GM23248 (cell line): Measurements from ENCODE around the gene AGBL3. TPM values are rescaled to one million over a fixed set of nuclear protein-coding genes. Genes with fewer than 3 reads are reported as not detected.
"Not testable (repeated sequence)": the region's sequence is repeated elsewhere in the genome, so short reads cannot be mapped to it uniquely, and the experiment has no call there.

Experiments used
- DNase-seq: peaks from one replicate; pipeline ENCODE4 v3.0.0-alpha.2; 2015
- H2AFZ ChIP-seq: fragments of 200-600 bp; sonication (generic); 2 replicates; pipeline ENCODE4 v1.6.1; 2016; ENCODE audit warnings: antibody characterized with exemption
- H3F3A ChIP-seq: fragments of 200-600 bp; sonication (generic); 2 replicates; pipeline ENCODE4 v1.6.1; 2016; ENCODE audit warnings: mild to moderate bottlenecking, antibody characterized with exemption, mixed run types; ENCODE audit not compliant: insufficient read depth
- H3K27ac ChIP-seq: fragments of 200-600 bp; sonication (generic); 2 replicates; pipeline ENCODE4 v1.5.1; 2016; ENCODE audit warnings: mild to moderate bottlenecking
- H3K27me3 ChIP-seq: fragments of 200-600 bp; sonication (generic); replicated peaks from 2 replicates; pipeline ENCODE4 v1.6.1; 2016; ENCODE audit warnings: mild to moderate bottlenecking; ENCODE audit not compliant: insufficient read depth
- H3K36me3 ChIP-seq: fragments of 200-600 bp; sonication (generic); 2 replicates; pipeline ENCODE4 v1.6.1; 2016; ENCODE audit warnings: low read depth, mild to moderate bottlenecking
- H3K4me1 ChIP-seq: fragments of 200-600 bp; sonication (generic); 2 replicates; pipeline ENCODE4 v1.6.1; 2016; ENCODE audit warnings: mild to moderate bottlenecking; ENCODE audit not compliant: insufficient read depth
- H3K4me2 ChIP-seq: fragments of 200-600 bp; sonication (generic); one replicate; pipeline ENCODE4 v1.6.1; 2016; ENCODE audit warnings: mild to moderate bottlenecking; ENCODE audit not compliant: unreplicated experiment
- H3K4me3 ChIP-seq: fragments of 200-600 bp; sonication (generic); 2 replicates; pipeline ENCODE4 v1.5.1; 2016; ENCODE audit warnings: mild to moderate bottlenecking
- H3K79me2 ChIP-seq: fragments of 200-600 bp; sonication (generic); 2 replicates; pipeline ENCODE4 v1.6.1; 2016; ENCODE audit warnings: mild to moderate bottlenecking; ENCODE audit not compliant: insufficient read depth
- H3K9ac ChIP-seq: fragments of 200-600 bp; sonication (generic); 2 replicates; pipeline ENCODE4 v1.6.1; 2016; ENCODE audit warnings: mild to moderate bottlenecking
- H3K9me2 ChIP-seq: fragments of 200-600 bp; sonication (generic); 2 replicates; pipeline ENCODE4 v1.6.1; 2016; ENCODE audit warnings: mixed run types, mild to moderate bottlenecking, moderate library complexity; ENCODE audit not compliant: insufficient read depth
- H3K9me3 ChIP-seq: fragments of 200-600 bp; sonication (generic); one replicate; pipeline ENCODE4 v1.6.1; 2017; ENCODE audit warnings: low read depth
- H4K20me1 ChIP-seq: fragments of 200-600 bp; sonication (generic); 2 replicates; pipeline ENCODE4 v1.6.0; 2016; ENCODE audit not compliant: insufficient read depth
- EZH2 ChIP-seq: fragments of 200-600 bp; sonication (generic); IDR thresholded peaks from 2 replicates; pipeline ENCODE4 v1.6.1; 2018; ENCODE audit warnings: antibody characterized with exemption, mild to moderate bottlenecking; ENCODE audit not compliant: insufficient read depth, poor library complexity, severe bottlenecking
- EZH2phosphoT487 ChIP-seq: fragments of 200-600 bp; sonication (generic); IDR thresholded peaks from 2 replicates; pipeline ENCODE4 v1.6.1; 2018; ENCODE audit warnings: antibody characterized with exemption, moderate library complexity, mild to moderate bottlenecking, low read depth; ENCODE audit not compliant: insufficient read depth
- WGBS, 2 experiments: methylation state at CpG; one replicate each; pipeline ENCODE4 v1.1.6; 2015 to 2017; ENCODE audit warnings: low lambda C conversion rate in 2 of 2, low coverage in 1 of 2; ENCODE audit errors: missing lambda C conversion rate in 2 of 2; 5-methylcytosine and 5-hydroxymethylcytosine counted together
- in situ Hi-C: fragments of 300-500 bp; cut with MboI; formaldehyde crosslinking; loops from 2 replicates; pipeline ENCODE4 v1.15.0; 2020
- polyA plus RNA-seq: library from polyadenylated mRNA; unstranded; fragments of >200 nt; fragmentation: Nextera tagmentation; extraction: Ambion mirVana; gene quantifications from 2 replicates; pipeline ENCODE4 v1.2.1, GENCODE V29; 2016
- total RNA-seq: library from RNA; depleted of rRNA; stranded (reverse); fragments of >200 nt; shearing (Covaris generic); gene quantifications from 2 replicates; pipeline ENCODE4 v1.2.3, GENCODE V29; 2014

AGBL3 gene
- total and polyA plus RNA-seq, 2 experiments from 2014 or later = 1.4 to 2.4 TPM

DNA sequence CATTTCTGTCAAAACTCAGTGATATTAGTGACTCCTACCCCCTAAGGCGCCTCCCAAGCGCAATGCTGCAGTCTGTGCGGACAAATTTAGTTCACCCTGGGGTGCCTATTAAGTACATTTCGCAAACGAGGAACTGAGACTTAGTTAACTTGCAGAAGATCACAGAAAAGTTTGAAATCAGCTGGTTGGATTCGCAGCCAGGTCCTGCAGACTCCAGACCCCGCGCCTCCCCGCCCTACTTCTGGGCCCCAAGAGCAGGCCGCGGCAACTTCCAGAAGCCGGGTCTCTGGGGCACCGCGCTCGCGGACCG, 183.6 kb downstream of the AGBL3 start:
- DNase-seq = no peak
- Histone ChIP-seq H2AFZ (peak overlapping the region; percentile 95), H4K20me1 (no peaks in the 10 kb centered on the region), H3K79me2 (peaks cover 30% of the 10 kb centered on the region), H3K36me3 (peaks cover 7% of the 10 kb centered on the region; the same call in 1 of the 2 replicates), H3K4me2 (peak overlapping the region; percentile 83), H3K9ac (peak overlapping the region; percentile 84), H3K27ac (peak overlapping the region; percentile 92), H3K4me3 (peak overlapping the region; percentile 84), H3K9me2 (no peaks in the 10 kb centered on the region), H3K9me3 (no peaks in the 10 kb centered on the region), H3K4me1 (peaks cover 25% of the 10 kb centered on the region), H3K27me3 (no peaks in the 10 kb centered on the region), H3F3A (peaks cover 14% of the 10 kb centered on the region)
- in situ Hi-C loops = no loop called here
- 1 to 2% methylated on average over 17 of the region's 17 CpGs for WGBS, 2 experiments
- no peak for TF ChIP-seq EZH2
- TF ChIP-seq EZH2phosphoT487 = no peak

DNA sequence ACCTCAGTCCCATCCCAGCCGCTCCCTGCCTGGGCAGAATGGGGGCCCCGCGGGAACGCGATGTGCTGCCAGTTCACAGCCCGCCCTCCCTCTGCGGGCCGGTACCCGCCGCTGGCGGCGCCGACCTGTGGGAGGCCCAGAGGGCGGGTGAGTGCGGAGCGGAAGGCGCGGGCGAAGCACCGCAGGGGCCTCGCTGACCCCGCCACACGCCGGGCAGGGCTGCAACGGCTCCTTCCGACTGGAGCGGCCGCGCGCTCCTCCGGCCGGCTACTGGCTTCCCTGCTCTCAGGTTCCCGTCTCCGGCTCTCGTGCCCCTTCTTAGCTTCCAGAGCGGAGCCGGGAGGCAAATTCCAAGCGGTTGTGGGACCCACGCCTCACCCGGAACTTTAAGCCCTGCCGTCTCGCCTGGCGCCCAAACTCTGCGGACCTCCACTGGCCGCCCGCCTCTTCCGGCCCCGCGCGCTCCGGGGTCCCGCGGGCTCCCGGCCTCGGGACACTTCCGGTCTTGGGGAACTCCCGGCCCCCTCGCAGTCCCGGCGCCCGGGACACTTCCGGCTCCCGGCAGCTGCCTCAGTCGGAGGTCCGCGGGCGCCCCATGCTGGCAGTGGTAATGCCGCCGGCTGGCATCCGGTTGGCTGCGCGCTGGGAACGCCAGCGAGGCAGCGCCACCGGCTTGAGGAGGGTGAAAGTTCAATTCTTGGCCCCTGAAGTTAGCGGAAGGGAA, 184.1 kb downstream of the AGBL3 start, which contains the start of gene CYREN:
TSS of gene CYREN (minus strand) at position 434 of the 724 bp plus-strand sequence. CDS start 1,785 bp downstream, outside the sequence.
- no peaks in the 10 kb centered on the region for H4K20me1 ChIP-seq
- peaks cover 14% of the 10 kb centered on the region for H3F3A ChIP-seq
- in situ Hi-C loops = no loop called here
- H3K9me2 ChIP-seq = no peaks in the 10 kb centered on the region
- H3K4me1 ChIP-seq = peaks cover 25% of the 10 kb centered on the region
- 1% methylated on average over 60 to 71 of the region's 77 CpGs for WGBS, 2 experiments
- H3K27me3 ChIP-seq = no peaks in the 10 kb centered on the region
- peak; percentile 97 for DNase-seq
- peak within 1 kb of the TSS; percentile 92 for H3K27ac ChIP-seq
- peak within 1 kb of the TSS; percentile 83 for H3K4me2 ChIP-seq
- H3K79me2 ChIP-seq = peaks cover 30% of the 10 kb centered on the region
- H3K4me3 ChIP-seq = peak within 1 kb of the TSS; percentile 84
- H3K9me3 ChIP-seq = no peaks in the 10 kb centered on the region
- no peak for TF ChIP-seq EZH2
- TF ChIP-seq EZH2phosphoT487 = no peak
- peaks cover 7% of the 10 kb centered on the region; the same call in 1 of the 2 replicates for H3K36me3 ChIP-seq
- peak within 1 kb of the TSS; percentile 95 for H2AFZ ChIP-seq
- peak within 1 kb of the TSS; percentile 84 for H3K9ac ChIP-seq

DNA sequence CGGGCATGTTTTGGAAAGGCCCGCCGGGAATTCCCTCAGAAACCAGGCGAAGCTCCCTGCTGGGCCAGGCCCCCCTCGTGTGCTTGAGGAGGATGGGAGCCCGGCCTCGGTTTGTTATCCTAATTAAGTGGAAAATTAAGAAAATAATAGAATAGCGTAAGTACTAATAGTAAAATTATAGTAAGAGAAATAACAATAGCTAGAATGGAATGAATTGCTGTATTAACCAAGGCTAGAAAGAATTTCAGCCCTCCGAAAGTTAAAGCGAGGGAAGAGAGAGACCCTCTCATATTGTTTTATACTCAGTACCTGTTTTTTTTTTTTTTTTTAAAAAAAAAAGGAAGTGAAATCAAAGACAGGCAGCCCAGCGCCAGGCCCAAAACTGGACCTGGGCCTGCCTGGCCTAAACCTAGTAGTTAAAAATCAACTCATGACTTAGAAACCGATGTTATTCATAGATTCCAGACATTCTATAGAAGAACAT, 184.7 kb downstream of the AGBL3 start:
- Histone ChIP-seq H3K27ac (peak overlapping the region; percentile 92), H3K4me1 (peaks cover 25% of the 10 kb centered on the region), H2AFZ (peak overlapping the region; percentile 95), H3K9ac (peak overlapping the region; percentile 84), H3K4me3 (peak overlapping the region; percentile 84), H3K79me2 (peaks cover 30% of the 10 kb centered on the region), H3F3A (peaks cover 14% of the 10 kb centered on the region), H3K4me2 (peak overlapping the region; percentile 83)
- in situ Hi-C loops, H3K9me2 ChIP-seq, H4K20me1 ChIP-seq, H3K36me3 ChIP-seq, H3K27me3 ChIP-seq, H3K9me3 ChIP-seq: not testable (repeated sequence)
- WGBS, 2 experiments = 23 to 28% methylated on average over 12 of the region's 12 CpGs
- DNase-seq = peak; percentile 6

DNA sequence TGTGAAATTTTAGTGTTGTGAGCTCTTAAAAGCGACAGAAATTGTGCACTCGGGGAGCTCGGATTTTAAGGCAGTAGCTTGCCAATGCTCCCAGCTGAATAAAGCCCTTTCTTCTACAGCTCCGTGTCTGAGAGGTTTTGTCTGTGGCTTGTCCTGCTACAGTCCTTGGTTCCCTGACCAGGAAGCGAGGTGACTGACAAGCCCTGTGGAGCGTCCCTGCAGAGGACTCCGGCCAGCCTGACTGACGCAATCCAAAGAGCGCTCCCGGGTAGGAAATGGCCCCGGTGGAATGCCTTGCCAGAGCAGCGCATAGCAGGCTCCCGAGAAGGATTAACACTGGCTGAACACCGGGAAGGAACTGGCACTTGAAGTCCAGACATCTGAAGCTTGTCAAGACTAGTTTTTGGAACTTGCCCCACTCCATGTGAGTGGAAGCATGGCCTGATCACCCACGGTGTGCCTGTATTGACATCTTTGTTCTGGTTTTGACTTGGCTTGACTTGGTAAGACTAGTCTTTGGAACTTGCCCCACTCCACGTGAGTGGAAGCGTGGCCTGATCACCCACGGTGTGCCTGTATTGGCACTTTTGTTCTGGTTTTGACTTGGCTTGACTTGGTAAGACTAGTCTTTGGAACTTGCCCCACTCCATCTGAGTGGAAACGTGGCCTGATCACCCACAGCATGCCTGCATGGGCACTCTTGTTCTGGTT, 185.4 kb downstream of the AGBL3 start:
- 27 to 32% methylated on average over 19 of the region's 19 CpGs for WGBS, 2 experiments
- Histone ChIP-seq H3K4me2 (peak overlapping the region; percentile 83), H2AFZ (peak overlapping the region; percentile 95), H3K4me1 (peaks cover 25% of the 10 kb centered on the region), H3K79me2 (peaks cover 29% of the 10 kb centered on the region), H3F3A (peaks cover 14% of the 10 kb centered on the region), H3K27ac (peak overlapping the region; percentile 92), H3K9ac (peak overlapping the region; percentile 84)
- in situ Hi-C loops, H3K4me3 ChIP-seq, H3K27me3 ChIP-seq, H3K9me3 ChIP-seq, H3K36me3 ChIP-seq, H3K9me2 ChIP-seq, H4K20me1 ChIP-seq: not testable (repeated sequence)
- peak; percentile 61 for DNase-seq

DNA sequence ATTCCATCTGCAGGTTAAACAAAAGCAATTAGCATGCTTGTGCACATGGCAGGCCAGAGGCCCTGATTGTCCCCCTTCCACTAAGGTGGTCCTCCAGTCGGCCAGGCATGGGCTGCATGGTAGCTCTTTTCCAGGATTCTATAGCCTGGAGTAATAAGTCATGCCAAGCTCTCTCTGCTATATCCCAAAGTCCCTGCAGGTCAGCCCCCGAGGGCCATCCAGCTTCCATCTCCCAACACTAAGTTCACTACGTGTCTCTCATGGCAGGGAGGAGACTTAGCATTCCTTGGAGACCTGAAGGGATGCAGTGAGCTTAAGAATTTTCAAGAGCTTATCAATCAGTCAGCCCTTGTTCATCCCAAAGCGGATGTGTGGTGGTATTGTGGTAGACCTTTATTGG, 187.6 kb downstream of the AGBL3 start:
- H2AFZ ChIP-seq, H3K9me2 ChIP-seq, in situ Hi-C loops, H3K4me3 ChIP-seq, H3K27me3 ChIP-seq, H3K79me2 ChIP-seq, H3K4me2 ChIP-seq, H3K9ac ChIP-seq, H4K20me1 ChIP-seq, DNase-seq, H3K9me3 ChIP-seq, H3K27ac ChIP-seq, H3K36me3 ChIP-seq: not testable (repeated sequence)
- H3F3A ChIP-seq = peaks cover 11% of the 10 kb centered on the region
- peaks cover 18% of the 10 kb centered on the region for H3K4me1 ChIP-seq
- 61 to 62% methylated on average over 4 of the region's 4 CpGs for WGBS, 2 experiments
